NT2/D1 (cell line): ENCODE results near the gene PTTG2.

ENCODE experiments used
- YY1 ChIP-seq: IDR thresholded peaks from 2 replicates; pipeline ENCODE4 v1.6.1; 2011; ENCODE audit not compliant: insufficient read length, insufficient read depth
- ZNF274 ChIP-seq: IDR thresholded peaks from 2 replicates; pipeline ENCODE4 v1.6.1; 2011; ENCODE audit warnings: mild to moderate bottlenecking, low read depth, low read length

DNA sequence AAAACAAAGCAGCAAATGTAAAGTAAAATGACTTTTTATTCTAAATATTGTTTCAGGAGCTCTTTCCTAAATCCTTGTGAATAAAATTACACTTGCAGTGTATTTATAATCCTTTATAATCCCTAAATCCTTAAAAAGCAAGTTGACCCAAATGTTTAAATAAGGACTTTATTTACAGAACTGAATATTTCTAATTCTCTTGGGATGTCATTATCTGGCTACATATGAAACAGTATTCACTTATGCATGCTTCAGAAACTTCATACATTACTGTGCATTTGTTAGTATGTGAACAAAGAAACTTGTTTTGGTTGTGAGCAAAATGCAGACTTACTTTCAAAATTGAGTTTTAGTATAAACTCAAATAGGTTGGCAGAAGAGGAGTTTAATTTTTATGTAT lies 49.2 kb downstream of the PTTG2 start:
- no peak for TF ChIP-seq YY1
- TF ChIP-seq ZNF274: no peak
